Endothelial cell of coronary artery (primary cell): ENCODE results near the gene ZNF682. TPM values are rescaled to one million over a fixed set of nuclear protein-coding genes. Genes with fewer than 3 reads are reported as not detected.

Experiments used
- total RNA-seq: library from RNA; depleted of rRNA; stranded (reverse); fragments of >200 nt; gene quantifications from 2 replicates; pipeline ENCODE4 v1.2.3, GENCODE V29; 2014

The ZNF682 gene
- 0.54 and 2.0 TPM in 2 replicates for total RNA-seq

DNA sequence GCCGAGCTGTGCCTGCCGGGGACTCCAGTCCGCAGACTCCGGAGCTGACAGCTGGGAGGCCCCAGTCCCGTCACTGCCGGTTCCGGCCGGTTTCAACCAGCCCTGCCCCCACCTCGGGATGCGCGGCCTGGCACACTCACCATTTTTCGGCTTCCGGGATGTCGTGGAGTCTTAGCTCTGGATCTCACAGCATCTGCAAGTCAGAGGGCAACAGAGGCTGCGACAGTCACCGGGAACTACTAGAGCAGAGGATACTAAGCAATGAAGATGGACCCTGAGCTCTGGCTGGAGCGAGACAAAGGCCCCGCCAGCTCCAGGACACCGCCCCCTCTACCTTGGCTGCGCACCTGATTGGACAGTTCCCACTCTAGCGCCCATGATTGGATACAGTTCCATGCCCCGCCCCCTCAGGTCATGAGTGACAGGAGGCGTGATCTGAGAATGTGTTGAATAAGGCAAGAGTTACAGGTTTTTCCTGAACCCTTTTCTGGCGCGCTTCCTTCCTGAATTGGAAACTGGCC, at the start of gene ZNF682:
Gene ZNF682, minus strand, starts transcription at position 303 of the 521 bp plus-strand sequence. Its CDS starts 160 bp downstream, at position 143.

GRCh38 chr19:20077791-20078463, 38.6 kb upstream of the ZNF682 start, which contains the start of gene ZNF90:
Gene ZNF90, plus strand, starts transcription at chr19:20078000. Its CDS starts 133 bp downstream, at chr19:20078133.

Other genes with a start within 250 kb of the ZNF682 start
- gene ZNF506, start 217.8 kb downstream of the ZNF682 start, total RNA-seq, result 0.45 and 7.1 TPM in 2 replicates
- 0.36 and 3.3 TPM in 2 replicates for gene ZNF253, start 173.6 kb downstream of the ZNF682 start, total RNA-seq
- 1.6 and 6.5 TPM in 2 replicates for gene ZNF93, start 138.6 kb downstream of the ZNF682 start, total RNA-seq
- gene ZNF90, start 38.5 kb upstream of the ZNF682 start, total RNA-seq, result 0.94 TPM in 1 of 2 replicates, not detected in the other
- 2.0 and 5.7 TPM in 2 replicates for gene ZNF486, start 127.7 kb upstream of the ZNF682 start, total RNA-seq